ENCODE results near the gene TBC1D21.
A peak's percentile ranks its signal among the peaks of the same experiment; 100 is the strongest.

The TBC1D21 gene

DNA sequence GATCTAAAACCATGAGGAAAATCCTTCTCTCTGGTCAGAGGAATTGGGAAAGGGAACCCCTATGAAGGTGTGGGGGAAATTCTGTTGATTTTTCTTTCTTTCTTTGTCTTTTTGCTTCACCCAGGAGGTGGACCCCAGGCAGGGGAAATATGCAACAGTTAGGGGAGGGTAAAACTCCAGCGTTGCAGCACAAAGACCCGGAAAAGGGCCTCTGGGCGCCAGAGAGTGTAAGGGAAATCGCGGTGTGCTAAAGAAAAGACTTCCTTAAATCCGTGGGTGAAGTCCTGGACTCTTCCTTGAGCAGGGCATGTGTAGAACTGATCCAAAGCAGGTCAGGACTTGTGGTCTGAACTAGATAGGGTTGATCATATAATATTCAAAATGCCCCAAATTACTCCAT lies 11.1 kb upstream of the TBC1D21 start:
- no peak for DNase-seq

DNA sequence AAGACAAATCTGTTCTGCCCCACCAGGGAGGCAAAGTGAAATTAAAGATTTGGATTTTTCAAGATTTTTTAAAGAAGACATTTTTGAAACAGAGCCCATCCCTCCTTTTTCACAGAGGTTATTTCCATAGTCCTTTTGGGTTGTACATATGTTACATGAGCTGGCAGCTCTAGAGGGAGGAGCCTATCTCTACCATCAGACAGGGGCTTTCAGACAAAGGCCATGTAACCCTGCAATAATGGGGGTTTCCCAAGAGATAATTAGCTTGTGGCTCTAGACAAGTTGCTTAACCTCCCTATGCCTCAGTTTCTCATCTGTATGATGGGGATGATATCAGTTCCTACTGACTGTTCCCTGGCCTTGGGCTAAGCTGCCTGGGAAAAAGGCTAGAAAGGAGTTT lies 8.0 kb upstream of the TBC1D21 start:
- DNase-seq: no peak

DNA sequence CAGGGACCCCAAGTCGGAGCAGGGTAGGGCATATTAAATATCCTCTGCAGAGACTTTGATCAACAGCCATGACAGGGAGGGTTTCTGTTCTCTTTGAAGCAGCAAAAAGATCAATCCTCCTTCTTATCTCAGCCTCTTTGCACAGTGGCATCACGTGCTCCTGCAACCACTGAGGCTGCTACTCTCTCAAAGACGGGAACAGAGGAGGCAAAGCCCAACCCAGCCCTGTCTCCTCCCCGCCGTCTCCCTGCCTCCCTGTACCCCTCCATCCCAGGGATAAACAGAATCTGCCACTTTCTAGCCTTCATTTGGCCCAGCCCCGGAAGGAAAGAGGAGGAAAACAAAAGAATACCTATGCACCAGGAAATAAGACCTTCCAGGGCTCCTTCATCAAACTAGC lies 7.5 kb upstream of the TBC1D21 start:
- DNase-seq: no peak

DNA sequence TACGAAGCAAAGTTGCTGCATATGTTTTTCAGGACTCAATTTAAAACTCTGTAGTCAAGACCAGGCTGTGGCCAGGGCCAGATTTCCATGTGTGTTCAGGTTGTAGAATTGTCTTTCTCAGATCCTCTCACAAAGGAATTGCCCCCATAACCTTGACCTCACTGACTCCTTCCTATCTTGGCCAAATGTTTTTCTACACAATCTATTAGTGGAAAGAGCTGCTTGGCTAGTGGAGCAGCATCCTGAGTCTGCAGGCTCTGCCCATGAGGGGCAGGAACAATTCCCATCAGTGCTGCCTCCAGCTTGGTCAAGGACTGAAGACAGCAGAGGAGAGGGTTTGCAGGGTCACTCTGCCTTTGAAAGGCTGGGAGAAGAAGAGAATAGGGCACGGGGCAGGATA lies 6.9 kb upstream of the TBC1D21 start:
- no peak for DNase-seq

DNA sequence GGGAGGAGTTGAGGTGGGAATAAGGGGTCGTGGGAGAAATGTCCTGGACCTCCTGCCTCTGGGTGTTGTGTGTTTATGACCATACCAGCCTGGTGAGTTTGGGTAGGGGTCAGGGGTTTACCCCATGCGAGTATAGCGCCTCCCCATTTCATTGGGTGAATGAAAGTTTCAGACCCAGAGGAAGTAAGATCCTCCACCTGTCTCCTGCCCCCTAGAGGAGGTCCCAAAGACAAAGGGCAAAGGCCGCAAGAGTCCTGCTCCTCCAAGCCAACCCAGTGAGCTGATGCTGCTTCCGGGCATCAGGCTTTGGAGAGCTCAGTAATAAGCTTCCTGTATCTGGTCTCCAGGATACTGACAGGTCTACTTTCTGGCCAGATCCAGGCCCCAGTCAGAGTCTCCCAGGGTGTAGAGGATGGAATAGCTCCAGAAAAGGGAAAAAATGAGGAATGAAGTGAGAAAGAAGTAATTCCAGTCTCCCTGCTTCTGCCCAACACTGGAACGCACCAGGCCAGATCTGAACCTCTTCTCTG lies 6.4 kb upstream of the TBC1D21 start:
- no peak for DNase-seq

DNA sequence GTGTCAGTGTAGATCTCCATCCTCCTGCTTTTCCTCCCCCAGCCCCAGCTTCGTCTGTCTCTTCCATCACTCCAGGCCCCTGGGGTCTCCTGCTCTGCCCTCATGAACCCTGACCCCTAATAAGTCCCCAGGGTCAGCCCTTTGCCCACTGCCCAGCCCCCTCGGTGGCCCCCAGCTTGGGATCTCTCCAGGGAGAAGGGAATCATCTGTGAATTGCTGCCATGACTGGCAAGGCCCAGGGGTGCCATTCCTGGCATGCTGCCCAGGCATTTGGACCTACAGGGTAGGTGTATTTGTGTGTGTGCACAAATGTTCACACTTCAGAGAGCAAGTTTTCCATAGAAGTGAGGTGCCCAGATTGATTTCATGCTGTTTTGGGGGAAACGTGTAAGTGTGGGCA lies 5.9 kb upstream of the TBC1D21 start:
- DNase-seq: no peak

DNA sequence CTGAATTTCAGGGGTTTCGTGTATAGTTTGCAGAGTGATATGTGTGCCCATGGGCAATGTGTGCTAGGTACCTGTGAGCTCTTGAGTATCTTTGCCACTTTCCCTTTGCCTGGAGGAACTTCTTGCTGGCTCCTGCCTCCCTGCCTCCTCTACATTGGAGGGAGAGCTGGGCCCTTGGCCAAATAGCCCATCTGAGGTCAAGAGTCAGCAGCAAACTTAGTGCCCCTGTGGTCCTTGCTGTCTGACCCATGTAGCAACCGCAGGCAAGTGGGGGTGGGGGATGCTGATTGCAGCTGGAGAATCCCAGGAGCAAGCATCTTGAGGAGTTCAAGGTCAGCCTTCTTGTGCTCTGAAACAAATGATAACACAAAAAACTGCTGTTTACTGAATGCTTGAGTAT lies 5.4 kb upstream of the TBC1D21 start:
- DNase-seq: no peak

DNA sequence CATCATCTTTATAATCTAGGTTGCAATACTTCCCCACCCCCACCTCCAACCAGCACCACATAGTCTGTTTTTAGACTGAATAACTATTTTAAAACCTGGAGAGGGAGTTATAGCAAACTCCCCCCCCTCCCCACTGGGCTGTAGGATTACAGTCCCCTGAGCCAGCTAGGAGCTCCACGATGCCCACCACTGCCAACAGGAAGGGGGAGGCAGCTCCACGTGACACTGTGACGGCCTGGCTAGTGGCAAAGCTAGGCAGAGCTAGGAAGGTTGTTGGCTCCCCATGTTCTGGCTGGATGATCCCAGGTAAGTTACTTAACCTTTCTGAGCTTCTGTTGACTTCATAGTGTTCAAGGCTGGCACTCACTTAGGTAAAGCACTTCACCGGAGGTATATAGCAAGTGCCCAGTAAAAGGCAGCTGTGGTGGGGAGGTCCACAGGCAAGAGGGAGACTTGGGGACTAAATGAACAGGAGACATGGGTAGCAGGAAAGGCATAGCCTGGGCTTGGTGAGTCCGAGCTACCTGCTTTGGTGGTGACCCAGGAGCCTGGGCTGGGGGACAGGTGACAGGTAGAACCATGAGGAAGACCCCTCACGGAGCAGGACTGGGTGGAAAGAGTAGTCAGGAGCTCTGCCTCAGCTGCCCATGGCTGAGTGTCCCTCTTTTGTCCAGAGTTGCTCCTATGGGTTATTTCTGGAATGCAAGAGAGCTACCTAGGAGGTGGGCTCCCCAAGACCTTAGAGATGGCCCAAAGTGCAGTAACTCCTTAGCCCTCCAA lies 4.0 kb upstream of the TBC1D21 start:
- no peak for DNase-seq

DNA sequence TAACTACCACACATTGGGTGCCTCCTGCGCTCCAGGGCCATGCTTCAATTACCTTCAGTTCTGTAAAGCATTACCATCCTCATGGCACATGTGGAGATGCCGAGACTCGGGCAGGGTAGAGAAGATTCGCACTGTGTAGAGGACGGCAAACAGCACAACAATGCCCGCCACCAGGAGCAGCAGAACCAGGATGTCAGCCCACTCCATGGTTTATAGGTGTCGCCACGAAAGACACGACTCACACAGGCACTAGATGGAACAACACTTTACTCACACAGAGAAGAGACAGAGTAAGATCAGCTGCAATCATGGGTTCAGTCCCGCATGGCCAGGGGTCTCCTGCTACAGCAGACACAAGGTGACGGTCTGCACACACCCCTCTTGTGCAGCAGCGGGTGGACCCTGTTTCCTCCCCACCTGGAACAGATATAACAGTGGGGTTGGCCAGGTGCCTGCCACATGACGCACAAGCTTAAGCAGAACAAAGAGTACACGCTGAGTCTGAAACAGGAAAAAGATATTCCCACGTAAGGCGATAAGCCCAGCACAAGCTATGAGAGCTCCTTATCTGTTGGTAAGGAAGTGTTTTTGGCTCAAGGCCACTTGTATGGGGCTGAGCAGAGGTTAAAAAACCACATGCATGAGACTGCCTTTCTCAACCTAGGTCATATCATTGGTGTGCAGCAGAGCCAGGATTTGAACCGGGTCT lies 2.5 kb upstream of the TBC1D21 start:
- no peak for DNase-seq

DNA sequence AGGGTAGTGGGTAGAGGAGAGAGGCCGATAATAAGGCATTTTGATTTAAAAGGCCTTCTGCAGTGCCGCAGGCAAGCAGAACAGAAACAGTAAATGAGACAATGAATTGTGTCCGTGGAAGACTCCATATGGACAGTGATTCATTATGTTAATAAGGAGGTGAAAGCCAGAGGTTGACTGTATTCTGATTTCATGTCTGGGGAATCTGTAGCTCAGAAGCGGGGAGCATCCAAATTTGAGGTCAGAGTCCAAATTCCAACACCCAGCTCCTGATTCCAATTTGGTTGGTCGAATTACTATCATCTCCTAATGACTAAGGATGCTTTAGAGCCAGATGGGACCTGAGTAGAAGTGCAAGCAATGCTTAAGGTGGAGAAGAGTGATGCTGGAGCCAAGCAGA lies 1.0 kb upstream of the TBC1D21 start:
- no peak for DNase-seq

DNA sequence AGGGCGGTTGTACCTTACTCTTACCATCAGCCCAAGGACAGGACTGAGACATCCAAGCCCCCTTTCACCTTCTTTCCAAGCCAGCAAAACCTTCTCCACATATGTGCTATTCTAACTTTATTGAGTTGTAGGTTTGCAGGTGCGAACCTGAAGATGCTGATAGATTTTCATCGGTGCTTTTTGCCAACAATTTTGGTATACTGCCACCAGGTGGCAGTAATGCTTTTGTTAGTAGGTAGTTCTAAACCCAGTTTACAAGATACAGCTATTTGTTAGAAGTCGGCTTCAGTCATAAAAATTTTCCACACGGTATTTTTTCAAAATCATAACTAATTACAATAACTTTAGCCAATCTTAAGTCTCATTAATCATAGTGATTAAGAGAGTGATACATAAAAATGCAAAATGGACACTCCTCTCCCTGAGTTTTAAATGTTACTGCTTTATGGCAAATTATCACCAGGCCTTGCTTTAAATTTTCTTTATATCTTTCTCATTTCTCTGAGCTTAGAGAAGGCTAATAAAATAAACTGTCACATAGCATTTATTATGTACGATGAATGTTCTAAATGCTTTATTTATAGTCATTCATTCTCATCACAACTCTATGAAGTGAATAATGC lies 636 bp downstream of the TBC1D21 start:
- peak; percentile 19 for DNase-seq

DNA sequence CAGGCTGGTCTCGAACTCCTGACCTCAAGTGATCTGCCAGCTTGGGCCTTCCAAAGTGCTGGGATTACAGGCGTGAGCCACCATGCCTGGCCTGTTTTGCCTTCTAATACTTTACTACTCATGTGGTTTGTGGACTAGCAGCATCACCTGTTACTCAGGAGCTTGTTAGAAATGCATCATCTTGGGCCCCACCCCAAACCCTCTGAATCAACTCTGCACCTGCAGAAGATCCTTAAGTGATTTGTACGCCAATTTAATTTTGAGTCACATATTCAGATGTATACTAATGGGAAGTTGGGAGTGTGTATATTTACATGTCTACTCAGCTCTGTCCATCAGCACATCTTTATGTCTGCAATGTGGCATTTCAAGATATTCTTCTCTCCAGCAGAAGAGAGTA lies 6.1 kb downstream of the TBC1D21 start:
- DNase-seq: no peak

DNA sequence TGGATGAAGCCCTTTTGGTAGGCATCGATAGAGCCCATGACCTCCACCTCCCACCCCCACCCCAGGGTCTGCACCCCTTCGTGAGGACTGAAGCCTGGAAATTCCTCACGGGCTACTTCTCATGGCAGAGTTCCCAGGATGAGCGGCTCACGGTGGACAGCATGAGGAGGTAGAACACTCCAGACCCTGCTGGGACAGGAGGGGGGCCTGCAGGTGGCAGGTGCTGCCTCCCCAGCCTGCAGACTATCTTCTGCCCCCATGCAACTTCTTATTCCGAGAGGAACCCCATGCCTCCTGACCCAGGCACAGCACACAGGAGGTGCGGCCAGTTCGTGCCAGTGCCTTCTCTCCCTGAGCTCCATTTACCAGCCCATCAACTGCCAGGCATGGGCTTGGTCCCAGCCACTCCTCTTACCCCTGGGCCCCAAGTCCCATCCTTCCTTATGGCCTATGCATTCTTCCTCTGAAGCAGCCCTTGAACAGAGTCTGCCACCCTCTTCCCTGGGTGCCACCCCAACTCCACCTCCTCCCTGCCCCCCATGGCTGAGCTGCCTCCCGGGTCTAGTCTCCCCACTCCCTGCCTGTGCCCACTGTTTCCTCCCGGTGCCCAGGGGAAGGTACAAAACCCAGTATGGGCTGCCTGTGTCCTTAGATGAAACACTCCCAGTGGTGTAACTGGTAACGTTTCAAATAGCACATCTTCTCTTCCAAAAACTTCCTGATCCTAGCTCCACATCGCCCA lies 8.4 kb downstream of the TBC1D21 start:
- DNase-seq: no peak

DNA sequence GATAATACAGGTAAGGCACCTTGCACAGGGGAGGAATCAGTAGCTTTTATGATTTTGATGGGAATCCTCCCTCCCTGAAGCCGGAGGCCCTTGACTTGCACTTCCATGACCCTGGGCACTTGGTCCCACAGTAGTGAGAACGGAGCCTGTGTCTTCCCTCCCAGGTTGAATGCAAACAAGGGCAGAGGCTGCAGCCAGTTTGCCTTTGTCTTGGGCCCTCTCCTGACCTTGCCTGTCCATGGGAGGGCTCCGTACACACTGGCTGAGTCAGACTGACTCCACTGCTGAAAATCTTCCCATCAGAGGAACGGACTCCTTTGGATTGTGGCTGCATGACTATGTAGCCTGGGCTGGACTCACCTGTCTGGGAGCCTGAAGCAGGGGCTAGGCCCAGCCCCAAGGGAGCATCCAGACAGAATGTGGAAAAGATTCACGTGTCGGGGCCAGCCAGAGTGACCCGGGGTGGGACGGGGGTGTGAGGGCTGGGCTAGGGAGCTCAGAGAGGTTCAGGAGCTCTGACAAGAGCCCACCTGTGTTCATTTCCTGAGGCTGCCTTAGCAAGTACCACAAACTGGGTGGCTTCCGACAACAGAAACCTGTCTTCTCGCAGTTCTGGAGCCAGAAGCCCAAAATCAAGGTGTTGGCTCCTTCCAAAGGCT lies 9.5 kb downstream of the TBC1D21 start:
- no peak for DNase-seq

DNA sequence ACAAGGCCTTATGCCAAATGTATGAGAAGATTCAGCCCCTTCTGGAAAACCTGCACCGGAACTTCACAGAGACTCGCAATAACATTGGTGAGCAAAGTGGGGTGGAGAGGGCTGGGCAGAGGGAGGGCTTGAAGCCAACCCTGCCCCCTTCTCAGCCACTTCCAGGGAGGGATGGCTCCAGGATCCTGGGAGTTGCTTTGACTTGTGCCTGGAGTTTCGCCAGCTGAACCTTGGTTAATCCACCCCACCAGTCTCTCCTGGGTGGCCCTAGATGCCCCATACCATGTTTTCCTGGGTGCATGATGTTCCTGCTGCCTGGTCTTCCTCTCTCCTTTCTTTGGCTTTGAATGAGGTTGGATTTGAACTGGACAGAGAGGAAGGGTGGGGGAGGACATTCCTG lies 10.8 kb downstream of the TBC1D21 start:
- DNase-seq: no peak

DNA sequence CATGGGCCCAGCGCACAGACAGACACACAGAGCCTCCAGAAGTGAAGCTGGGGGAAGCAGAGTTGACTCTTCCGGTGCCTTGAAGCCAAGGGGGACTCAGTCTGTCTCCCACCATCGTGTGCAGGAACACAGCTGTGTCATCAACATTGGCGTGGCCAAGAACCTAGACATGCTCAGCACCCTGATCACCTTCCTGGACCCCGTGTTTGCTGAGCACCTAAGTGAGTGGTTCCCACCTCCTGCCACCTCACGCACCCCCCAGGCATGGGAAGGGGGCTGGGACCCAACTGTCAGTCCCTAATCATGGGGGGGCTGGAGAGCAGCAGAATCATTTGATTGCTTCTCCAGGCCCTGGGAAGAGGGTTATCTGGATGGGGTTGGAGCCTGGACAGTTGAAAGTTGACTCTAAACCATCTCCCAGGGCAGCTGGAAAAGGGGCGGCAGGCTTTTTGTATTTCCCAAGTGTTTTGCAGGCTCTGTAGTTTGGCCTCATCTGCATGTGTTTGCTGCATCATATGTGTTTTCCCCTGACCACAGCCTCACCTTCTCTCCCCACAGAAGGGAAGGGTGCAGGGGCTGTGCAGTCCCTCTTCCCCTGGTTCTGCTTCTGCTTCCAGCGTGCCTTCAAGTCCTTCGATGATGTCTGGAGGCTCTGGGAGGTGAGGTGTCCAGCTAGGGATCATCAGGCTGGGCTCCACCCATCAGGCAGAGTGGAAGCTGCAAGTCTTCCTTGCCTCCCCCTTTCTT lies 12.8 kb downstream of the TBC1D21 start:
- DNase-seq: no peak

DNA sequence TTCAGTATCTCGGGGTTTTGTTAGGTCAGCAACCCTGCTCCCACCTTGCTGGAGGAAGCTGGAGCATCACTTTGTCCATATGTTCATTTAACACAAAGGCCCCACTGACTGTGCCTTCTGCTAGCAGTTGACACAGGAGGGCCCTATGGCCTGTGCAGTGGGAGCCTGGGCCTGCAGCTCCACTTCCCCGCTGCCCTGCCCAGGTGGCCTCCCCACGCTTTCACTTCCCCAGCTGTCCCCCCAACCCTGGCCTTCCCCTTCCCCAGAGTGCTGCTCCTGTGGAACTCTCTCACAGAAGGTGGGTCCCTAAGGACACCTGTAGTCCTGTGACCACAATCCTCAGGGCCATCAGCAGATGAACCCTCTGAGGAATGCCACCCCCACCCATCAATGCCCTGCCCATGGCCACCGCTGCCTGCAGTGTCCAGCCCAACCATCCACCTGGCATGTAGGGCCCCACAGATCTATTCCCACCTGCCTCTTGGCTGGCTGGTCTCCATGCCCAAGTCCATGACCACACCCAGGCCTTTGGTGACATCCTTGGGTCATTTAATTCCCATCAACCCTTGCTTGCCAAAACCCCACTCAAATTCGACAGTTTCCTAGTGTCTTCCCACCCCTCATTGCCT lies 13.5 kb downstream of the TBC1D21 start:
- DNase-seq: no peak

DNA sequence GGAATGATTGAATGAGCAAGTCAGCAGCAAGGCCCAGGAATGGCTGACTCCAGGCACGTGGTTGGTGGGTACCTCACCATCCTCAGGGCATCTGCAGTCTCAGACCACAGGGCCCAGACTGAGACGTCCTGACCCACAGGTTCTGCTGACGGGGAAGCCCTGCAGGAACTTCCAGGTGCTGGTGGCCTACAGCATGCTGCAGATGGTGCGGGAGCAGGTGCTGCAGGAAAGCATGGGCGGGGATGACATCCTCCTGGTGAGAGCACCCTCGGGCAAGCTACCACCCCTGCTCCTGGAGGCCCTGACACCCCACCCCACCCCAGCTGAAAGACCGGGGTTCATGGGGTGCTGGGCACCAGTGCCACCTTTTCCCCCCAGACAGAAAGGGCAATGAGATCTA lies 14.1 kb downstream of the TBC1D21 start:
- no peak for DNase-seq

DNA sequence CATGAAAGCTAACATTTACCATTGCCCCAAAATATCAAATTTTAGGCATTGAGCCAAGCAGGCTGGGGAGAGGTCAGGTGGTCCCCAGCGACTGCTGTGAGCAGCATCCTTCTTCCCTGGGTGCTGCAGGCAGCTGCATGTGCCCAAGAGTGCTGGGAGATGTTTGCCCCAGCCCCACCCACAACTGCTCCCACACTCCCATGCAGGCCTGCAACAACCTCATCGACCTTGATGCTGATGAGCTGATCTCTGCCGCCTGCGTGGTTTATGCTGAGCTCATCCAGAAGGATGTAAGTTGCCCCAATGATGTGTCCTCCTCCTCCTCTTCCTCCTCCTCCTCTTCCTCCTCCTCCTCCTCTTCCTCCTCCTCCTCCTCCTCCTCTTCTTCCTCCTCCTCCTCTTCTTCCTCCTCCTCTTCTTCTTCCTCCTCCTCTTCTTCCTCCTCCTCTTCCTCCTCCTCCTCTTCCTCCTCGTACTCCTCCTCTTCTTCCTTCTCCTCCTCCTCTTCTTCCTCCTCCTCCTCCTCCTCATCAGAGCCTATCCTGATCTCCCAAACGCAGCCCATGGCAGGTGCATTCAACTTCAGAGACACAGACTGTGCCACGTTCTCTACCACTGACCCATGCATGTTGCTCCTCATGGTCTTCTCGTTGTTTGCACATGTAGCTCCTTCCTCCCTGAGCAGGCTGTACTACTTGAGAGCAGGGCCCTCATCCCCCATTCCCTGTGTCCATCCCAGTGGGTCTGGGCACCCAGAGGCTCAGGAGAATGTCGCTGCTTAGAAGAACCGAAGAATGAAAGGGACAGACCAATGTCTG lies 15.1 kb downstream of the TBC1D21 start:
- no peak for DNase-seq

DNA sequence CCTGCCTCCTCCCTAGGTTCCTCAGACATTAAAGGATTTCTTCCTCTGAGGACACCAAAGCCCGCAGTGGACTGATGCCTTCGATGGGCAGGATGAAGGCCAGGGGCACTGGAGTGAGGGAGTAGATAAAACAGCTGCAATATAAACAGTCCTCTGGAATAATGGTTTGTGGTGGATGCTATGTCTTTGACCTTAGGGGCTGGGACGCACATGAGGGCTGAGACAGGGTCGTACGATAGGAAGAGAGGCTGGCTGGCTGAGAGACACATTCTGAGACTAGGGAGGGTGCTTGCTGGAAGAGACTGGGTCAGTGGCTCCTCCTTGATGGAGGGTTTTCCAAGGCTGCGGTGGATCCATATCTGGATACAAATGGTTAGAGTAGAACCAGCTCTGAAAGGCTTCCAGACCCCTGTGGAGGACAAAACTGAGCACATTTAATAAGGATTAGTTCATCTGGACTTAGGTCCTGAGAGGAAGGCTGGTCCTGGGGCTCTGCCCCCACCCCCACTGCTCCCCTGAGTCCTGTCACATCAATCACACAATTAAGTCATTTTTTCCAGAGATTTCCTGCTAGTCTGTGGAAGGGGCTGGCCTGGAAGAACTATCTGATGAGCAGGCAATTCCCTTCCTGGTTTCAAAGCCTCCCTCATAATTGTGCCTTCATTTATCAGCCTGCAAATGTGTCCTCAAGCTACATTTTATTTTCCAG lies 15.8 kb downstream of the TBC1D21 start:
- no peak for DNase-seq

Data from NCI-H446 treated with DMSO at 0.1 percent for 48 hours (cell line).